ENCODE results near the gene CEP350. TPM values are rescaled to one million over a fixed set of nuclear protein-coding genes. Genes with fewer than 3 reads are reported as not detected.

CEP350 gene
- total RNA-seq, 2 experiments from 2014 or later: 37.0 to 41.6 TPM

DNA sequence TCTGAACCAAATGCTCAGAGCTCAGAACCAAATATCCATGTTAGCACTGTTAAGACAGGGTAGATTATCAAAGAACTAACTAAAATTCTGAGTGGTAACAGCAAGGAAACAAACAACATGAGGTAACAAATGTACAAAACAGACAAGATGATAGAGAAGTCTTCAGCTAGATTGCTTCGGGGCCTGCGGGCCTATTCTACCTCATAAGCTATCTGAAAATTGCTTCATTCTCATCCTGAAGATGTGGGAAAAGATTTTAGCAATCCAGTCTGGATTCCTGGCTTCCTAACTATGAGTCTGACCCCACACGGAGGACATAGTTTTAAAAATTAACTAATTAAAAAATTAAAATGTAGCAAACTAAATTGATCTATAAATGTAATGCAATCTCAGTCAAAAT is 190.8 kb downstream of the CEP350 start:
- POLR2A ChIA-PET: no interaction called here
- CTCF ChIA-PET: interaction anchor here (1.1 kb wide), 1 partner anchor 14 kb away, joined by 3 read pairs; no protein-coding TSS in a partner anchor

- CTCF ChIA-PET: no interaction called here
Observed at GRCh38 chr1:180150982-180151381, 196.4 kb downstream of the CEP350 start.

GRCh38 chr1:180151508-180151907 is 196.9 kb downstream of the CEP350 start:
- ChIA-PET POLR2A (no interaction called here), CTCF (no interaction called here)

More at GRCh38 chr1:180150982-180151381, 196.4 kb downstream of the CEP350 start:
- POLR2A ChIA-PET: no interaction called here

- CTCF ChIA-PET: no interaction called here
Observed at GRCh38 chr1:180152588-180152987, 198.0 kb downstream of the CEP350 start.

GRCh38 chr1:180153032-180153431 is 198.4 kb downstream of the CEP350 start:
- CTCF ChIA-PET: no interaction called here
- POLR2A ChIA-PET: no interaction called here

More at GRCh38 chr1:180152588-180152987, 198.0 kb downstream of the CEP350 start:
- POLR2A ChIA-PET: no interaction called here

DNA sequence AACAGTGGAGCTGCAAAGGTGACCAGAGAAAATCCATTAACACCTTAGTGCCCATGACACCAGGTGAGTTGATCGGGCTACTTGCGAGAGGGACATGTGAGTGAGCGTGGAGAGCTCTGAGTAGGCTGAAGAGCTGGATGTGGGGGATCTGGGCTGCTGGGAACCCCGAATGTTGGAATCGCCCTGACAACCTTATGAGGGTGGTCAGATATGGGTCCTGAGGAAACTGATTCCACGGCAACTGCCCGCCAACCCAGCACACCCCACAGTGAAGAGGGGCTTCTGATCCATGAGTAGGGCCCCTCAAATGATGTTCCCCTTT is 199.4 kb downstream of the CEP350 start:
- ChIA-PET CTCF (interaction anchor here (2.0 kb wide), 1 partner anchor 14 kb away, joined by 9 read pairs; no protein-coding TSS in a partner anchor), POLR2A (no interaction called here)

- POLR2A ChIA-PET: interaction anchor here (0.5 to 0.7 kb wide), 2 partner anchors 86 to 347 kb away, joined by 3 to 4 read pairs; no protein-coding TSS in a partner anchor
- CTCF ChIA-PET: interaction anchor here (1.8 to 2.0 kb wide), 2 partner anchors 14 to 24 kb away, joined by 6 to 9 read pairs; no protein-coding TSS in a partner anchor
Observed at GRCh38 chr1:180154325-180155181, 199.9 kb downstream of the CEP350 start, which contains the start of gene QSOX1. TSS of gene QSOX1 (plus strand) at chr1:180154869. CDS start at chr1:180154908, 39 bp downstream.

GRCh38 chr1:180155182-180155682 is 200.6 kb downstream of the CEP350 start:
- POLR2A ChIA-PET: interaction anchor here (0.5 kb wide), 1 partner anchor 347 kb away, joined by 4 read pairs; no protein-coding TSS in a partner anchor
- CTCF ChIA-PET: interaction anchor here (1.8 to 2.0 kb wide), 2 partner anchors 13 to 24 kb away, joined by 6 to 9 read pairs; no protein-coding TSS in a partner anchor

- POLR2A ChIA-PET: no interaction called here
- CTCF ChIA-PET: interaction anchor here (1.8 kb wide), 1 partner anchor 23 kb away, joined by 6 read pairs; no protein-coding TSS in a partner anchor
Observed at GRCh38 chr1:180156201-180156600, 201.6 kb downstream of the CEP350 start.

- POLR2A ChIA-PET: no interaction called here
- CTCF ChIA-PET: interaction anchor here (1.8 kb wide), 1 partner anchor 22 kb away, joined by 6 read pairs; no protein-coding TSS in a partner anchor
Observed at GRCh38 chr1:180156631-180157091, 202.1 kb downstream of the CEP350 start.

DNA sequence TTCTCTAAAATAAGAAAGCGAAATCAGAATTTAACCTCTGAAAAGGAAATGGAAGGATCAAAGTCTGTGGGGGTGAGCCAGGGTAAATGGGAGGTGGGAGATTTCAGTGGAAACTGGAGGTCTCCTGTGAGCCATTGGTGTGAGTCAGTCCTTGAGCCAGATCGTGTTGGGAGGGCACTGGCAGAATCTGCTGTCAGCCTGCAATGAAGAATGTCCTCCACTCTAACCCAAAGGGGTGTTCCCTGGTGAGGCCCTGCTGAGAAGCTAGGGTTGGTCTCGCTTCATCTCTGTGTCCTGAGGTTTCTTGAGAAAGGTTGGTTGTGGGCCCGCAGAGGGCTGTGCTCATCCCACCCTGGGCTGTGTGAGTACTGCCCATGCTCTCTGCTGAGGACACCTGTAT is 202.5 kb downstream of the CEP350 start:
- CTCF ChIA-PET: no interaction called here

DNA sequence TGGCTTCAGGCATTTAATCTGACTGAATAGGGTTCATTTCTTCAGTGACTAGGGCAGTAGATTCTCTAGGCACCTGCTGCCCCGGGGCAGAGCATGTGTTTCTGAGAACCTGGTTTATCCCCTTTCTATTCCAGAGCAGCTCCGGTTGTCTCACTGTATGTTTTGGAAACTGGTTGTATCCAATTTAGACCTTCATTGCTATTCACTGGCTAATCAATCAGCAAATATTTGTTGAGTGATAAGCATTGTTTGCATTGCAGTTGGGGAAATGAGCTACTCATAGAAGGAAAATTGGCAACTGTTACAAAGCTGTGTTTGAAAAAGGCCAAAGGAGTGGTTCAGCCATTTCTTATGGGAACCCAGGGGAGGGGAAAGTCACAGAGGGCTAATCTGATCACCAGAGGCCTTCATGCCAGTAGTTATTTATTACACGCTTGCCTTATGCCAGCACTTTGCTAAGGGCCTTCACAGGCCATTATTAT is 203.0 kb downstream of the CEP350 start:
- ChIA-PET POLR2A (no interaction called here), CTCF (no interaction called here)

More for the DNA sequence above, 202.5 kb downstream of the CEP350 start:
- POLR2A ChIA-PET: no interaction called here

DNA sequence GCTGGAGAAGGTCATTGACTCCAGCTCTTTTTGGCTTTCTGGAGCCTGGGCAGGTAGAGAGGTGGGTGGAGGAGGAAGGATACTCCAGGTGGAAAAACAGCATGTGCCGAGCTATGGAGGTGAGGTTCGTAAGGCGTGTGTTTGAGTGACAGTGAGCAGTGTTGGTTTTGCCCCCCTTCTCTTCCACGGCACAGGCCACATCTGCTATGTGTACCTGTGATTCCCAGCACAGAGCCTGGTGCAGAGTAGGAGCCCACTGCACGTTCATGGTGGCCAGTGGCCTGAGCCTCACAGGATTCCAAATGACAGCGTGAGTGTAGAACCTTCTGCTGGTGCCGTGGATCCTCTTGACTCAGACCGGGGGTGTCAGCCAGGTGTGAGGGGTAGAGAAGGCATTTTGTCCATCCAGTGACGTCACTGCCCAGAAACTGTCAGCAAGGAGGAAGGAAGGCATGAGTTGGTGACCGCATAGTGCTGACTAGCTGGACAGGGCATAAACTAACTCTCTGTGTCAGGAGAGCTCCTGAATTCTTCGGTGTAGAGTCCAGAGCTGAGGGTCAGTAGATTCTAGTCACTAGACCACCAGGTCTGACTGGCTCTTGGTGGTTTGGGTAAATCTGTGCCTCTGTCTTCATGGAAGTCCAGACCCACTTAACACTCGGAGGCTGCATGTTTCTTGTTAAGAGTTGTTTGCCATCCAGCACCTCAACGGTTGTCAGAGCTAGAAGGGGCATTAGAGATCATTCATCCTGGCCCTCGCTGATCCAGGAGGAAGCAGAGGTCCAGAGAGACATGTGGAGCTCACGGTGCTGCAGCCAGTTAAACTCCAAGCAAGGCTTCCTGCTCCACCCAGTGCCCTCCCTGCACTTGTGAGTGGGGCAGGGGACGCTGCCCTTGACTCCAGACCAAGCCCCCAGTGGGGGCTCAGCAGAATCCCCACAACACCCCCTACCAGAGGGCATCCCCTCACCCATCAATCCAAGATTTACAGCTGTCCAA is 203.8 kb downstream of the CEP350 start:
- ChIA-PET CTCF (interaction anchor here (1.9 kb wide), 1 partner anchor 20 kb away, joined by 5 read pairs; no protein-coding TSS in a partner anchor), POLR2A (no interaction called here)

- ChIA-PET POLR2A (no interaction called here), CTCF (no interaction called here)
Observed at GRCh38 chr1:180160357-180160756, 205.7 kb downstream of the CEP350 start.

GRCh38 chr1:180163041-180163440 is 208.4 kb downstream of the CEP350 start:
- CTCF ChIA-PET: no interaction called here
- POLR2A ChIA-PET: no interaction called here
